HG02938 (cell line): Measurements from ENCODE around the gene PIGU.
"Not testable (repeated sequence)": the region's sequence is repeated elsewhere in the genome, so short reads cannot be mapped to it uniquely, and the experiment has no call there.

Experiments
- ATAC-seq: cut with Tn5 transposase; IDR thresholded peaks from one replicate; pipeline ENCODE4 v1.9.1; 2021; ENCODE audit warnings: mild to moderate bottlenecking, moderate library complexity; ENCODE audit not compliant: unreplicated experiment

PIGU gene

GRCh38 chr20:34706912-34707784, 30.3 kb upstream of the PIGU start:
- ATAC-seq = no peak

GRCh38 chr20:34706302-34706875, 29.5 kb upstream of the PIGU start:
- ATAC-seq = no peak

GRCh38 chr20:34705397-34706301, 28.8 kb upstream of the PIGU start:
- ATAC-seq = no peak

- ATAC-seq = no peak
These were observed 28.1 kb upstream of the PIGU start for GRCh38 chr20:34705008-34705396.

- ATAC-seq = peak; percentile 41
These were observed 27.5 kb upstream of the PIGU start, which contains the start of gene TP53INP2 for GRCh38 chr20:34704177-34705007. Gene TP53INP2, plus strand, starts transcription at chr20:34704344. Its CDS starts 4,396 bp downstream, at chr20:34708740.

GRCh38 chr20:34703424-34704176, 26.7 kb upstream of the PIGU start:
- no peak for ATAC-seq

- ATAC-seq = no peak
These were observed 26.1 kb upstream of the PIGU start for GRCh38 chr20:34703061-34703423.

- no peak for ATAC-seq
These were observed 24.7 kb upstream of the PIGU start for GRCh38 chr20:34701405-34702085.

- no peak for ATAC-seq
These were observed 16.5 kb upstream of the PIGU start for GRCh38 chr20:34693414-34693813.

- no peak for ATAC-seq
These were observed 14.9 kb upstream of the PIGU start for GRCh38 chr20:34691838-34692237.

- ATAC-seq = no peak
These were observed 12.6 kb upstream of the PIGU start for GRCh38 chr20:34689486-34689885.

- ATAC-seq = no peak
These were observed 6.8 kb upstream of the PIGU start for GRCh38 chr20:34683667-34684066.

GRCh38 chr20:34680586-34681175, 3.8 kb upstream of the PIGU start:
- ATAC-seq = no peak

- no peak for ATAC-seq
These were observed 775 bp downstream of the PIGU start for GRCh38 chr20:34675993-34676641.

- no peak for ATAC-seq
These were observed 1.3 kb downstream of the PIGU start for GRCh38 chr20:34675561-34675960.

GRCh38 chr20:34673412-34673811, 3.5 kb downstream of the PIGU start:
- ATAC-seq = no peak

- no peak for ATAC-seq
These were observed 7.8 kb downstream of the PIGU start for GRCh38 chr20:34669094-34669493.

- ATAC-seq = not testable (repeated sequence)
These were observed 12.1 kb downstream of the PIGU start for GRCh38 chr20:34664751-34665150.
